Activated gamma-delta T cell (primary cell): ENCODE results near the gene DNAH17.

Experiments
- DNase-seq: peaks from one replicate; lab custom pipeline; 2025; lab: John Stamatoyannopoulos, UW

Gene DNAH17

DNA sequence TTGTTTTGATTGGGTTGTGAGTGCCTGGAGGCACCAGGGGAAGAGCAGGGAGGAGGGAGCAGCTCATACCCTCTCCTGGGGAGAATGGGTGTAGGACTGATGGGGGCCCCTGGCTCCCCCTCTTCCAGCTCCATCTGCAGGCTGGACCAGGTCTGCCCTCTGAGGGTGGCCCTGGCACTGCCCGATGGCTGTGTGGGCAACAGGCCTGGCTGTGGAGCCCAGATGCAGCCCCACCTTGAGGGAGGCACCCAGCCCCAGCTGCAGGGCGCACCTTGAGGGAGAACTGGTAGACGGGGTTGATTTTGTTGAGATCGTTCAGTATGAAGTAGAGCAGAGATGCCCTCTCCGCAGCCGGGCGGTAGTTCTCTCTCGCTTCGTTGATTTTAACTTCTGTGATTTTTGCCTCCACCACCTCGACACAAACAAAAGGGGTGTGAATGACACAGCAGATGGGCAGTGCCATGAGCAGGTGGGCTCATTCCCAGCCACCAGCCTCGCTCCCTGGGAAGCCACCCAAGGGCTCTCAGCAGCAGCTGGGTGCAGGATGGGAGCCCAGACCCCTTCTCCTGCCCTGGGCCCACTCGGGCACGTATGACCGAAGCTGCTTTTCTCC, 127.1 kb downstream of the DNAH17 start:
- no peak for DNase-seq

GRCh38 chr17:78448356-78448993, 128.7 kb downstream of the DNAH17 start:
- no peak for DNase-seq

DNA sequence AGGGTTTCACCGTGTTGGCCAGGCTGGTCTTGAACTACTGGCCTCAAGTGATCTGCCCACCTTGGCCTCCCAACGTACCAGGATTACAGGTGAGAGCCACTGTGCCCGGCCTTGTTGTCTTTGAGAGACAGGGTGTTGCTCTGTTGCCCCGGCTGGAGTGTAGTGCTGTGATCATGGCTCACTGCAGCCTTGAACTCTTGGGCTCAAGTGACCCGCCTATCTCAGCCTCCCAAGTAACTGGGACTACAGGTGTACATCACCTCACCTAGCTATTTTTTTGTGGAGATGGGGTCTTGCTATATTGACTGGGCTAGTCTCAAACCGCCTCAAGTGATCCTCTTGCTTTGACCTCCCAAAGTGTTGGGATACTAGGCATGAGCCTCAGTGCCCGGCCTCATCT, 130.4 kb downstream of the DNAH17 start:
- no peak for DNase-seq

DNA sequence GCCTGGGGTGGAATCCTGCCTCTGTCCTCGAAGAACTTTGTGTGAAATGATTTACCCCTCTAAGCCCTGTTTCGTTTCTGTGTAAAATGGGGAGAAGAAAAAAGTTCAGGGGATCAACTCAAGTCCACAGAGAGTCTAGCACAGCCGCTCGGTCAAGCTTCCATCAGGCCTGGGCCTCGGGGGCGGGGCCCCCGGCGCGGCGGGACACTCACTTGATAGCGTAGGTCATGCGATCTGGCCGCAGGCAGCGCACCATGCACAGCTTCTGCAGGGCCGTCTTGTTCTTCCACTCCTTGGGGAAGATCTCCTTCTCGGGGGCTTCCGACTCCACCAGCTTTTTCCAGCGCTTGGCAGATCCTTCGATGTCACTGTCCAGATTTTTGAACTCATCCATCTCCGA, 132.8 kb downstream of the DNAH17 start:
- no peak for DNase-seq

GRCh38 chr17:78442648-78443218, 134.5 kb downstream of the DNAH17 start:
- no peak for DNase-seq

- no peak for DNase-seq
Observed at GRCh38 chr17:78441271-78441971, 135.8 kb downstream of the DNAH17 start.

DNA sequence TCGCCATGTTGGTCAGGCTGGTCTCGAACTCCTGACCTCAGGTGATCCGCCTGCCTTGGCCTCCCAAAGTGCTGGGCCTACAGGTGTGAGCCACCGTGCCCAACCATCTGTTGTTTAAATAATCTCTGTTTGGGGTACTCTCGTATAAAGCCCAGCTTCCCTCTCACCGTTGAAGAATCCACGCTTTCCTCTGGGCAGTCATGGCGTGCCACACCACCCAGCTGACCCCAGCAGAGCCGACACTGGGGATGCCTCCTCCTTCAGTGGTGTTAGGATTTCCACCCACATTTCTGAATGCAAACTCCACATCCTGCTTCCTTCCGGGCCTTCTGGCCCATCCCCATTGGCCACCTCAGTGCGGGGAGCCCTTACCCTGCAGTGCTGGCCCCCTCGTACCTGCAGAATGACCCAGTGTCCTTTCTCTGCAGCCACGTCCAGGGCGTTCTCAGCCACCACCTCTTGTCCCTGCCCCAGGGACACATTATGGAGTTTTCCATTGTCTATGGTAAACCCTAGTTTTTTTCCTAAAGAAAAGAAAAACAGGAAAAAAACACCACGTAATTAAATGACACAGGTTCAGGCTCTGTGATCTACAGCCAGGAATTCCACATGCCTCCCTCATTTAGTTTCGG, 138.4 kb downstream of the DNAH17 start:
- DNase-seq: no peak

- no peak for DNase-seq
Observed at GRCh38 chr17:78438271-78438691, 138.9 kb downstream of the DNAH17 start.

DNA sequence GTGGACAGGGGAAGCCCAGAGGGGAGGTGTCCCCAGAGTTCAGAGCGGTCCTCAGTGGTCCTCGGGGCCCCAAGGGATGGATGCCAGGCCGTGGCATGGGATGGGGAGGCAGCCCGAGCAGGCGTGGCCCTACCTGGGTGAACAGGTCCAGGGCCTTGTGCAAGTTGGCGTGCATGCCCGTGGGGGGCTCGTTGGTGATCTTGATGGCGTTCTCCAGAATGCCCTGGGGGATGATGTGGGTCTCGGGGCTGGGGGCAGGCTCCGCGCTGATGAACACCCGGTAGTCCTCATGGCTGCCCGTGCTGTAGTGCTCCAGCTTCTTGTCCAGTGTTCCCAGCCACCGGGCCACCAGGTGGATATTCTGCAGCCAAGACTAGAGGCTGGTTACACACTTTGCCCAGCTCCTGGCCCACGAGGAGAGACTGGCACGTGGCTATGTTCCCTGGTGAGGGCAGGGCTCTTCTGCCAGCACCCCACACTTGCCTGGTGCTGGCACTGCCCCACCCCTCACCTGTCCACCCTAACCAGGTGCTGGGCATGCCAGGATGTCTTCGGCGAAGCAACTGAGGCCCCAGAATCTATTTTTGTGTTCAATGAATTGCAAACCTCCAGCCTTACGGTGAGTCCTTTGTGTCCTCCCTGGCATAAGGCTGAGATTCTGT, 139.6 kb downstream of the DNAH17 start:
- no peak for DNase-seq

DNA sequence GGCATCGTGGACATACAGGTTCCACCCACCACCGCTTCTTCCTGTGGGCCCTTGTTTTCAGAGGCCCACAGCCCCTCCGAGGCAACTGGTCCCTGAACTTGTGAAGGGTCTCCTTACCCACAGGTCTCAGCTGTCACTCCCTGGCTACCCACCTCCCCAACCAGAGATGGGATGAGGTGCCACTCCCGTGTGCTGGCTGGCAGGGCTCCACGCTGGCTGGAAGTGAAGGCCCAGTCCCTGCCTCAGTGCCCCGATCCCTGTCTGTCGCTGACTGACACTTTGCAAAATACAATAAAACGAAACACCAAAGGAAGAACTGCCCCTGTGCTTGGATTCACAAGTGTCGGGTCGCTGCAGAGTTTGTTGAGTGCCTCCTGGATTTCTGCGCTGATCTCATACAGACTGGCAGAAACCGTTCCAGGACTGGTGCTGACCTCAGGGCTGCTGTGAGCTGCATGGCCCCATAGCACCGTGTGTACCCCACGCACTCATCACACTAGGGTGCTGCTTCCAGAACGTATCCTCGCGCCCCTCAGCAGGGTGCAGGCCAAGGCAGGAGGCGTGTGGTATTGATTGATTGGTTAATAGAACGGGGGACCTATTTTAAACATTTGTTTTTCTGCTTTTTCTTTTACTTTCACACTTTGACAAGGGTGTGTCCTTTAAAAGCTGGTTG, 141.7 kb downstream of the DNAH17 start:
- DNase-seq: no peak

DNA sequence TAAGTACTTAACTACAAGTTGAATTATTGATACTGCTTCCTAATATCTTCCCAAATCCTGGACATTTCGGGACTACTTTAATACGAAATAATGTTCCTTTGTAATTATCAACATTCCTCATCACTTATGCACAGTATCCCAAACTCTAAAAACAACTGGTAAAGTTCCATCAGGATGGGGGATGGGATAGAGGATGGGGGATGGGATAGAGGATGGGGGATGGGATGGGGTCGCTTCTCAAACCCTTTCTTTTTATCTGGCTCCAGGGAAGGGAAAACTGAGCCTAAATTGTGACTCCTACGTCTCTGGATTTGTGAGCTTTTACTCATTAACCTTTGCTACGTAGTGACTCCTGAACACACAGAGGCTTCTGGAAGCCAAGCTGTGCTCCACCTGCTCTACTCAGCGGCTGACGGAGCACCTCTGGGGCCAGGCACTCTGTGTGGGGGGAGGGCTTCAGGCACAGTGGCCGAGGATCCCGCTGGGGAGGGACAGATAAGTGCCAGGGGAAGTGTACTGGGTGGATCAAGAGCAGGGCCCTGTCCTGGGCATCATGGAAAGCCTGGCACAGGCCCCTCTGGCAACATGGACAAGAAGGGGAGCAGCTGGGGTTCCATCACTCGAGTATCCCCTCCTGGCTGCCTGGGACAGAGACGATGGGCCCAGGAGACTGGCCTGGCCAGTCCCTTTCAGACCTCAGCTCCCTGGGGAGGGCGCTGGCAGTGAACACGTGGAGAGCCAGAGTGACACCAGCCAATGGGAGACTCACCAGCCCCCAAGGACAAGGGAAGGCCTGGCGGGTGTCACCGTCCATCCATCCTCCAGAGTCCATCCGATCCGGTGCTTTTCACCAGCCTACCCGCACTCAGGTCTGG, 142.5 kb downstream of the DNAH17 start:
- DNase-seq: no peak

- no peak for DNase-seq
Observed at GRCh38 chr17:78433780-78434335, 143.3 kb downstream of the DNAH17 start.

GRCh38 chr17:78433013-78433727, 144.0 kb downstream of the DNAH17 start:
- DNase-seq: no peak

DNA sequence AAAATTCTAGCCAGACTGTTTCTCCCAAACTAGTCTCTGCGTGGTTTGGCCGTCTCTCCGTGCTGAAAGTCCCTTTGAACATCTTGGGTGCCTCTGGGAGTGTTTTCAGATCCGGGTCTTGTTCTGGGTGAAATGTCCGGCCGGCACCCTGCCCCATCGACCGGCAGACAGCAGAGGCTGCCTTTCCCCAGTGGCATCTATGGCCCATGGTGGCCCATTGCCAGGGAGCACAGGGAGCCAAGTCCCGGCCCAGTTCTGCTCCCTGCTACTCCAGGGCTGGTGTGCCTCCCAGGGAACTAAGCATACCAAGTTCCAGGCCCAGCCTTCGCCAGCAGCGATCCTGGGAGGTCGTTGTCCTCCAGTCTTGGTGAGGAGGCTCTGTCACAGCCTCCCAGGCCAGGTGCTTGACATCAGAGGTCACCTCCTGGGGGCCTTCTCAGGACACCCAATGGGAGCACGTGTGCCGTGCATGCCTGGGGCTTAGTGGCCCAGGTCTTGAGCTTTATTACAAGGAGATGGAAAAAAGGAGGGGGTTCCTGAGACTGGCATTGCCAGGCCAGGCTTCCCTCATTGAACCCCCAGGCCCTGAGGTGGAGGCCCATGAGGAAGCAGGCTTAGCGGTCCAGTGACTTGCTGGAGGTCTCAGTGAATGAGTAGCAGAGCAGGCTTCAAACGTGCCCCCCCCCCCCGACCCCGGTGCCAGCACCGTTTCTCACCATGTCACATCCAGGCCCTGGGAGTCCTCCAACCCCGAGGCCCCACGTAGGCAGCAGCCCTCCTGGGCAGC, 144.8 kb downstream of the DNAH17 start:
- no peak for DNase-seq

DNA sequence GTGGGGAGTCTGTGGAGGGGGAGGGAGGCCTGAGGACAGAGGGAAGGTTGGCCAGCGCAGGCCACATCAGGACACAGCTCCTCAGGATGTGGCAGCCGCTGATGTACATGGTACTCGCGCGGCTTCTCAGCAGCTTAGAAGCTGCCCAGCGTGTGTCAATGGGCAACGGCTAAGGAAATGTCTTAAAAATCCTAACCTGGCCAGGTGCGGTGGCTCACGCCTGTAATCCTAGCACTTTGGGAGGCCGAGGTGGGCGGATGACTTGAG, 145.6 kb downstream of the DNAH17 start:
- no peak for DNase-seq

DNA sequence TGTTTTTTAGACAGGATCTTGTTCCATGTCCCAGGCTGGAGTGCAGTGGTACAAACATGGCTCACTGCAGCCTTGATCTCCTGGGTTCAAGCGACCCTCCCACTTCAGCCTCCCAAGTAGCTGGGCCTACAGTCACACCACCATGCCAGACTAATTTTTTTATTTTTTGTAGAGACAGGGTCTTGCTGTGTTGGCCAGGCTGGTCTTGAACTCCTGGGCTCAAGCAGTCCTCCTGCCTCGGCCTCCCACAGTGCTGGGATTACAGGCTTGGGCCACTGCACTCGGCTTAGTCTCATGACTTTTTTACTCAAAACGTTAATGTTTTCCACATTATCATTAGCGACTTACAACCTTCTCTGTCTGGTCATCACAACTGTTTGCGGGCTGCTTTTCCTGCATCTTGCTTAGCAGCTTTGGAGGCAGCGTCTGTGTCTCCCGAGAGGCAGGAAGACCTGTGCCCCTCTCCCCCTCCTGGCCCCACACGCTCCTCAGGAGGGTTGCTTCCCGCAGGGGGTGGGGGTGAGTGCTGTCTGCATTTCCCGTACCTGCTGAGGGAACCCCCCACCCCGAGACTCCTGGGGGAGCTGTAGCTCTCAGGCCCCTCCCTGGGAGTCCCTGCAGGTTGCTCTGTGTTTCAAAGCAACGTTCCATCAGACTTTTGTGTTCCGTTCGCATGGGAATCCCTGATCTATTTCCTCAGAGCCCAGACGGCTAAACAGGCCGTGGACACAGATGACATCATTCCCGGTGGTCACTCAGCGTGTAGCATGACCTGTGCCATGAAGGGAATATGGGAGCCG, 146.1 kb downstream of the DNAH17 start:
- no peak for DNase-seq

DNA sequence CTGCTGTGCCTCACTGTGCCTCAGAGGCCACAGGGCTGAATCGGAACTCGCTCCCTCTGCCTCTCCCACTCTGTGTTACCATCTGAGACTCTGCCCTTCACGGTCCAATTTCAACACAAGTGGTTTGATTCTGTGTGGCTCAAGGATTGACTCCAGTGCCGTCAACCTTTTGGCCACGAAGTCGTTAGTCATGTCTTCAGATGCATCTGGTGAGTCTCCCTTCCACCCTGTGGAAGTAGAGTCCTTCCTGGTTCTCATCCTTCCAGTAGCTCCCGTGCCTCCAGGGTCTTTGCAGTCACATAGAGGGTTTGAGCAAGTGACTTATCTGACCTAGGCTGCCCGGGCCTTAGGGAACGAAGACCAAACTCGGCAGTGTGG, 147.6 kb downstream of the DNAH17 start:
- no peak for DNase-seq
